8988T (cell line): ENCODE results near the gene VMP1.
"Not testable (repeated sequence)": the region's sequence is repeated elsewhere in the genome, so short reads cannot be mapped to it uniquely, and the experiment has no call there.

Experiments used
- DNase-seq: peaks from one replicate; pipeline ENCODE4 v3.0.0; 2011

VMP1 gene

GRCh38 chr17:59712862-59713261 is 5.4 kb downstream of the VMP1 start:
- no peak for DNase-seq

- no peak for DNase-seq
Measured at GRCh38 chr17:59714255-59714654, 6.8 kb downstream of the VMP1 start.

- no peak for DNase-seq
Measured at GRCh38 chr17:59716427-59716826, 9.0 kb downstream of the VMP1 start.

GRCh38 chr17:59719526-59719925 is 12.1 kb downstream of the VMP1 start:
- DNase-seq = no peak

DNA sequence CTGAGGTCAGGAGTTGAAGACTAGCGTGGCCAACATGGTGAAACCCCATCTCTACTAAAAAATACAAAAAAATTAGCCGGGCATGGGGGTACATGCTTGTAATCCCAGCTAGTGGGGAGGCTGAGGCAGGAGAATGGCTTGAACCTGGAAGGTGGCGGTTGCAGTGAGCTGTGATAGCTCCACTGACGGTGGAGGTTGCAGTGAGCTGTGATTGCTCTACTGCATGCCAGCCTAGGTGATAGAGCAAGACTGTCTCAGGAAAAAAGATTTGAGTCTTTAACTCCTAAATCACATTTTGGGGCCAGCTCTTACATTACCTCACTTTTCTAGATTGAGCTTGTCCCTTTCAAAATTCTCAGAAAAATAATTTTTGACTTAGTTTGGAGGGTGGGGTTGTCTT is 15.2 kb downstream of the VMP1 start:
- DNase-seq = no peak

DNA sequence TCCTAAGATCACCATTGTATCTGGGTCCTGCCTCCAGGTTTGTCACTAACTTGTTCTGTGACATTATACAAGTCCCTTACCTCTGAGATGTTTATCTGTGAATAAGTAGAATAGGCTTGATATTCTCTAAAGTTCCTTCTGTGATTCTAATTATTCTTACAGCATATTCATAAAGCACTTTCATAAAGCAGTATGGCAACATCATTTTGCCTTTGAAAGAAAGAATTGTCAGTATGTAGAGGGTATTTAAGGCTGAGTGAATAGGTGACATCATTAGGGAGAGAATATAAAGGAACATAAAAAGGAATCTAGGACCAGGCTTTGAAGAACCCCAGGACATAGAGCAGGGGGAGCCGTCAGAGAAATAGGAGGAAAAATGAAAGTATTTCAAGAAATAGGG is 15.6 kb downstream of the VMP1 start:
- DNase-seq = no peak

DNA sequence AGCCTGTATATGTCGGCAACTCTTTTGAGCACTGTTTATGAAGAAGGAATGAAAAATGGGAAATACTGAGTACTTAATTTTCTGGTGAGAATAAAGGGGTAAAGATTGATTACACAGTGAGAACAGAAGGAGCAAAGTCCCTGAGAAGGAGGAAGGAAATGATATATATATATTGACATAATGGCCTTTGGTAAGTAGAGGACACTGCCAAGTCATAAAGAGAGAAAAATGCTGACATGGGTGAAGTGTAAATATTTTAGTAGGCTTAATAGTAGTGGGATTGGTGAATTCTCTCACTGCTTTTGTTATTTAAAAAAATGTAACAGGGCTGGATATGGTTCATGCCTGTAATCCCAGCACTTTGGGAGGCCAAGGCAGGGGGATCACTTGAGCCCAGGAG is 16.2 kb downstream of the VMP1 start:
- no peak for DNase-seq

DNA sequence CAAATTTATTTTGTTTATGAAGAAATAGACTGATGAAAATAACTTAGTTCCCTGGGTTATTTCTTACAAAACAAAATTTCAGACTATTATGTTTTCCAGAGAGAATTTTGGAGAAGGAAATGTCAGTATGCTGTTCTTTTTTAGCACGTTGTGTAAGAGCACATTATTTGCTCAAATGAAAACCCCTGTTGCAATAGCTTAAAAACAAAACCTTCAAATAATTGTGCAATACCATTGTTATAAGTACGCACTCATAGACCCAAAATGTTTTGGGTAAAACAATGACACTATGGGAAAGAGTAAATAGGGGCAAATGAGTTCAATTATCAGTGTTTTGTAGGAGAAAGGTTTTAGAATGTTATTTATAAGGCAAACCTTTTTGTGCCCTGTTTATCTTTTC is 18.2 kb downstream of the VMP1 start:
- DNase-seq = no peak

DNA sequence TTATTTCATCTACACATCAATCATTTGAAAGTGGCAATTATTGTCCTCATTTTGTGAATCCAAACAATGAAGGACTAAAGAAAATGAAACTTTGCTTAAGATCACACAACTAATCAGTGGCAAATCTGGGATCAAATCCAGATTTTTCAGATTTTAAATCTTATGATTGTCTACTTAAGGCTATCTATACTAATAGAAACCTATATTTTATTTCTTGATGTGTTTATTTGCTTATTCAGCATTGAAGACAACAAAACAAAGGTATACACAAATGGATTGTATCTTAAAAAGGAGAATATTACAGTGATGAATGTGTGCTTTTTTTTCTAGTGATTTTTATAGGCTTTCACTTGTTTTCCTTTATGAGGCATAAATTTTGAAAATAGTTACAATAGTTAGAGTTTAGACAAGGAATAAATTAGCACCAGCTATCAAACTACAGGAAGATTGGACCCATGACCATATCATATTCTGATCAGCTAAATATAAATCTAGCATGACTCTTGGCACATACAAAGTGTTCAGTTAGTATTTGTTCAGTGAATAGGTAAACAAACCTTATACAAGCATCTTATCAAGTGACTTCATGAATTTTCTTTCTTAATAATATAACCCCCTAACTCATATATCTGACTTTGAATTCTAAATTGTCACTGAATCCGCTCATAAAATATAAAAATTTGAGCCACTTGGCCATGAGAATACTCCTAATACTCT is 20.5 kb downstream of the VMP1 start:
- no peak for DNase-seq

GRCh38 chr17:59730268-59730834 is 22.9 kb downstream of the VMP1 start:
- no peak for DNase-seq

DNA sequence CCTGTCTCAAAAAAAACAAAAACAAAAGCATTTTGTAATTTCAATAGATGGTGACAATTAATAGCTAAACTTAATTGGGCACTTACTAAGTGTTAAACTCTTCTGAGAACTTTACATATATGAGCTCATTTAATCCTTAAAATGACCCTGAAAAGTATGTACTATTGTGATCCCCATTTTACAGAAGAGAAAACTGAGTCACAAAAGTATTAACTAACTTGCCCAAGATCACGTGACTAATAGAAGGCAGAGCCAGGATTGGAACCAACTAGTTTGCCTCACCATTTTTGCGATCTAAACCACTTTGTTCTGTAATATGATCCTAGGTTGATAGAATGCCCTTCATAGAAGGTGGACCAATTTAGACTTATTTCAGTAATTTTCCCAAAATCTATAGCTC is 26.2 kb downstream of the VMP1 start:
- no peak for DNase-seq

DNA sequence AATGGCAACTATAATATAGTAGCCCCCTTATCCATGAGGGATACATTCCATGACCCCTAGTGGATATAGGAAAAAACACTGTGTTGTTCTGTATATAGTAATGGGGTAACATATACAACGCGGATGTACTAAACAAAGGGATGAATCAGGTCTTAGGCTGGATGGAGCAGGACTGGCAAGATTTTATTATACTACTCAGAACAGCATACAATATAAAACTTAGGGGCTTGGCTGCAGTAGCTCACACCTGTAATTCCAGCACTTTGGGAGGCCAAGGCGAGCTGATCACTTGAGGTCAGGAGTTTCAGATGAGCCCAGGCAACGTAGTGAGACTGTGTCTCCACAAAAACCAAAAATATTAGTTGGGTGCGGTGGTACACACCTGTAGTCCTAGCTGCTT is 26.8 kb downstream of the VMP1 start:
- no peak for DNase-seq

GRCh38 chr17:59737324-59737723 is 29.9 kb downstream of the VMP1 start:
- no peak for DNase-seq

DNA sequence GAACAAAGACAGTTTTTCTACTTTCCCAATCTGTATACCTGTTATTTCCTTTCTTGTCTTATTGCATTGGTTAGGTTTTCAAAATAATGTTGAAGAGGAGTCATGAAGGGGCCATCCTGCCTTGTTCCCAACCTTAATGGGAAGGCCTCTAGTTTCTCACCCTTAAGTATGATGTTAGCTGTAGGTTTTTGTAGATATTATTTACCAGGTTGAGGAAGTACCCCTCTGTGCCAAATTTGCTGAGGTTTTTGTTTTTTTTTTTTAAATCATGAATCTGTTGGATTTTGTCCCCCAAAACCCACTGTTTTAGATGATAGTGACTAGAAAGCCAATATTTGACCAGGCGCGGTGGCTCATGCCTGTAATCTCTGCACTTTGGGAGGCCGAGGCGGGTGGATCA is 36.4 kb downstream of the VMP1 start:
- DNase-seq = no peak

GRCh38 chr17:59745040-59745439 is 37.6 kb downstream of the VMP1 start:
- no peak for DNase-seq

DNA sequence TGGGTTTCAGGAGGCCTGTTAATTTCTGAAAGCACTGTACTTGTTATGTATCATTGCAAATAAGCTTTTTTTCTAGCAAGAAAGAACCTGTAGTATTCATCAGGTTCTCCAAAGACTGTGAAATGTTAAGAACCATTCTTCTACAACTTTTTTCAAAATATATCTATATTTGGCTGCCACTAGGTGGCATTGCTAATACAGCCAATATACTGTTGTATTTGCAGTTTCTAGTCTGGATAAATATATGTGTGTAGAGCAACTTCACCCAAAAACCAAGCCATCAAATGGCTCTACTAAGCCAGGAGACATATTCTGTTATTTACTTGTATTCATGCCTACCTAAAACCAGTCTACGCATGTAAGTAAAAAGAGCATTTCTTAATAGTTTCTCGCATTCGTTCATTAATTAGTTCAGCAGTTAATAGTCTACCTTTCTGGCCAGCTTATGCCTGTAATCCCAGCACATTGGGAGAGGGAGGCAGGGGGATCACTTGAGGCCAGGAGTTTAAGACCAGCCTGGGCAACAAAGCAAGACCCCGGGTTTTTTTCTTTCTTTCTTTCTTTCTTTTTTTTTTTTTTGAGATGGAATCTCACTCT is 39.5 kb downstream of the VMP1 start:
- DNase-seq = no peak

DNA sequence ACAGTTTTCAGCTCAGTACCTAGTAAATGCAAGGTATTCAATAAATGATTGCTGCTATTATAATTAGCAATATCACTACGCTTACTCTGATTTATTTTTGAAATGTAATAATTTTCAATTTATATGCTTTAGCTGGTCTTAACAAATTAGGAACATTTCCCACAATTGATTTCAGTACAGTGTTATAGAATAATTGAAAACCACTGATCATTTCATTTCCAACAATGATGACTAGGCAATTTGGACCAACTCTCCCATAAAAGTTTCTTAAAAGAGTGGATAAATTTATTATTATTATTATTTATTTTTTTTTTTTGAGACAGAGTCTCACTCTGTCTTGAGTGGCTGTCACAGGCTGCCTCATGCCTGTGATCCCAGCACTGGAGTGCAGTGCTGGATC is 41.1 kb downstream of the VMP1 start:
- DNase-seq = no peak

DNA sequence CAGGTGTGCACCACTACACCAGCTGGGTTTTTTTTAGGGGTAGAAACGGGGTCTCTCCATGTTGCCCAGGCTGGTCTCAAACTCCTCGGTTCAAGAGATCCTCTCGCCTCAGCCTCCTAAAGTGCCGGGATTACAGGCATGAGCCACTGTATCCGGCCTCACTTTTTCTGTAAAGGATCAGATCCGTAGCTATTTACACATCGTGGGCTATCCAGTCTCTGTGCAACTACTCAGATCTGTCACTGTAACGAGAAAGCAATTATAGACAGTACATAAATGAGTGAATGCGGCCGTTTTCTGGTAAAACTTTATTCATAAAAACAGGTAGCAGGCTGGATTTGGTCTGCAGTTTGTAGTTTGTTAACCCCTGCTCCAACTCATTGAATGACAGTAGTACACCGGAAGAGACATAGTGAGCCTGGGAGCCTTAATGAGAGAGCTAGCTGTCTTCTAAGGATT is 44.5 kb downstream of the VMP1 start:
- DNase-seq = no peak

DNA sequence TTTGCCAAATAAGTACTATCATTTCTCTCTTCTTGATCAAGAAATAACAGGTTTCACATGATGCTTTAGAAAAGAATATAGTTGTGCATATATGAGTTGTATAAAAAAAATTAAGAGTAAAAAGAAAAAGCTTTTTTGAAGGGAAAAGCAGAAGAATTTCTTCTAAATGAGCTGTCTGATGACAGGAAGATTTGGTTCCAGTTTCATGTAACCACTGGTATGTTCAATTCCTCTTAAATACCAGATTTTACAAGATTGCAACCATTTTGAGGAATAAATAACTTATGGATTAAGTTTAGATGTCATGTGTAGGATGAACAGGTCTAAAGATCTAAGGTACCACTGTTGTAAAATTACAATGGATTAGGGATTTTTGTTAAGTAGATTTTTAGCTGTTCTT is 45.0 kb downstream of the VMP1 start:
- DNase-seq = no peak

GRCh38 chr17:59752922-59753321 is 45.5 kb downstream of the VMP1 start:
- DNase-seq = no peak

DNA sequence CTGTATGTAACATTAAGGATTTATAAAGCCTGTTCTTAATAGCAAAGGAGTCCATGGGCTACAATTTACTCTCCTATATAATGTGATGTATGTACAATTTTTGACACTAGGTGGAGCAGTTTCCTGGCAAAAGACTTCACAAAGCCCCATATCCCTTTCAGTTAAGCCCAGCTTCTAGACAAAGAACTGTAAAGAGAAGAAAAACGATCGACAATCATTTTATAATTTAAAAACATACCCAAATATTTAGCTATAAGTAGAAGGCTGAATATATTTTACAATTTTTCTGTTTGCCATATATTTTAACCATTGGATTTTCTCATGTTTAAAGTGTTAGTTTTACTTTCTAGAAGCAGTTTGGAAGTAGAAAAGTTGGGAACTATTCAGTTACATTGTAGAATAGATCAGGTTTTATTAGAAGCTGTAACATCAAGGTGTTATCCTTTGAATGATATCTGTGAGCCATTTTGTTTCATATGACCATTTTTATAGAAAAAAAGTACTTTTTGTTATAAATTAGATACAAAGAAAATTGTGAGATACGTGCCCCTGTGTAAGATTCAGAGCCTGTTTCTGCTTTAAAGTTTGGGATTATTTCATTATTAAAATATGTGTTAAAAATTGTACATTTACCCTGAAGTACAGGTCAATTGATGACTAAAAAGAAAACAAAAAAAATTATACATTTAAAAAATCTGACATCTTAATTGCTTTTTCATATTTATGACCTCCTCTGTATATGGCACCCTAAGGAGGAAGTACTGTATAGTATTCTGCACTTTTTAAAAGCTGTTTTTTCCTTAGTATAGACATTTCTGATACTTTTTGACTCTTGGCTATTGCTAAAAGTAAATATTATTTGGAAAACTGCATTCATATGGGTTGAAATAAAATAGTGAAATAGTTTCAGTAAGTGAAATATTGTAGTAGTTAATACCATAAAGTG is 46.3 kb downstream of the VMP1 start:
- DNase-seq = peak; percentile 11

DNA sequence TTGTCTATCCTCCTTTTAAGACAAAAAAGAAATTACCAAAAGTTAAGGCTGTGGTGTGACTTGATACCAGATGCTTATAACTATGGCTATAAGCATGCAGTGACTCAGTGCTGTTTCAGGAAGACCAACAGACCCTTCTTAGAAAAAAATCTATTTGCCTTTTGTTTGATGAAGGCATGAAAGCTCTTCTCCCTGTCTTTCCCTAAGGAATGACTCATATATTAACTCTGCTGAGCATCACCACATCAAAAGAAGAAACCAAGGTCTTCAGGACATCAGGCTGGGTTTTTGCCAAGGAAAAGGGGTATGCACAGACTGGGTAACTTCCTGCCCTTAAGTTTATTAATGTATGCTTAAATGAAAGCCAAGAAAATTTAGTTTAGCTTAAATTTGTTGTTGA is 47.1 kb downstream of the VMP1 start:
- DNase-seq = no peak

DNA sequence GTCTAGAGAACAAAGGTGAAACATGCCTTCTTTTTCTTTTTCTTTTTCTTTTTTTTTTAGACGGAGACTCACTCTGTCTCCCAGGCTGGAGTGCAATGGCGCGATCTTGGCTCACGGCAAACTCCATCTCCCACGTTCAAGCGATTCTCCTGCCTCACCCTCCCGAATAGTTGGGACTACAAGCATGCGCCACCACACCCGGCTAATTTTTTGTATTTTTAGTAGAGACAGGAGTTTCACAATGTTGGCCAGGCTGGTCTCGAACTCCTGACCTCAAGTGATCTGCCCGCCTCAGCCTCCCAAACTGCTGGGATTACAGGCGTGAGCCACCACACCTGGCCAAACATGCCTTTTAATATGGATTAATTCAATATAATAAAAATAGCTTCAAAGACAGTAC is 47.6 kb downstream of the VMP1 start:
- DNase-seq = not testable (repeated sequence)
